ENCODE measurements around the gene CSTPP1. TPM values are rescaled to one million over a fixed set of nuclear protein-coding genes. Genes with fewer than 3 reads are reported as not detected.

CSTPP1 gene
- total and polyA plus RNA-seq, 2 of the 4 experiments (the other 2 are of a cell fraction), result 22.0 to 35.7 TPM

DNA sequence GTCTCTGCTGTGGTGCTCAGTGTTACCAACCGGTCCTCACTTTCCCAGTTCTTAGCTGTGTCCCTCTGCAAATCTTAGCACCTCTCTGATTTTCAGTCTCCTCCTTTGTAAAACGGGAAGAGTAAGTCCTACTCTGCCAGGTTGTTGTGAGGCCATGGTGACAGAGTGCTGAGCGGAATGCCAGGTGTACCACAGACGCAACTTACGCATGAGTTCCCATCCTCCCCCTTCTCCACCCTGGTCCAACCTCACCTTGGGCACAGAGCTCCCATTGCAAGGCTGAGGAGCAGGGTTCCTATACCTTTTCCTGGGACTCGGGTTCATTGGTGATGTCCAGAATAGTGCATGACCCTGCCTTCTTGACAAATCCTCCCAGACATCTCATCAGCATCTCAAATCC, 270.9 kb downstream of the CSTPP1 start:
- Histone ChIP-seq H2BK5ac (ENCODE audit: low read depth, low read length, poor library complexity, severe bottlenecking) (no peak overlapping the region), H3K9me3 (ENCODE audit: control insufficient read depth, insufficient read depth, low read length) (no peaks in the 10 kb centered on the region), H2BK15ac (ENCODE audit: low read depth, low read length) (no peak overlapping the region), H3K4me3 (ENCODE audit: insufficient read depth, low read depth, low read length) (no peak overlapping the region), H4K20me1 (ENCODE audit: insufficient read depth, low read length) (no peaks in the 10 kb centered on the region), H3K4me2 (ENCODE audit: low read depth, low read length) (no peak overlapping the region), H3K9ac (ENCODE audit: low read depth, low read length) (no peak overlapping the region), H3K4ac (ENCODE audit: low read depth, low read length) (no peak overlapping the region), H4K5ac (ENCODE audit: low read depth, low read length) (no peak overlapping the region), H4K8ac (ENCODE audit: low read depth in 2 of 2, low read length in 2 of 2) (no peak overlapping the region), H3K14ac (replicated peaks; ENCODE audit: low read depth, low read length) (no peak overlapping the region), H4K91ac (ENCODE audit: insufficient read depth, low read depth, low read length) (no peak overlapping the region), H2AK5ac (ENCODE audit: low read depth, low read length) (no peak overlapping the region), H3K79me1 (ENCODE audit: low read depth in 1 of 2, low read length in 2 of 2) (no peaks in the 10 kb centered on the region), H3K36me3 (ENCODE audit: control insufficient read depth, insufficient read depth, low read length) (no peaks in the 10 kb centered on the region), H3K27ac (ENCODE audit: insufficient read depth, low read length) (no peak overlapping the region), H3K9me1 (ENCODE audit: insufficient read depth, low read length) (no peaks in the 10 kb centered on the region; the same call in 1 of the 2 replicates), H3K23ac (ENCODE audit: low read depth, low read length) (no peak overlapping the region), H2AFZ (replicated peaks; ENCODE audit: low read length, poor library complexity) (no peak overlapping the region), H3K27me3 (ENCODE audit: control insufficient read depth, insufficient read depth, low read length) (peaks cover 4% of the 10 kb centered on the region; the same call in 1 of the 2 replicates), H3K4me1 (ENCODE audit: control insufficient read depth, insufficient read depth, low read length) (no peaks in the 10 kb centered on the region; the same call in 1 of the 2 replicates), H2BK120ac (ENCODE audit: low read depth, low read length) (no peak overlapping the region), H2AK9ac (replicated peaks; ENCODE audit: low read depth, low read length, poor library complexity) (no peak overlapping the region), H2BK20ac (ENCODE audit: low read depth, low read length) (no peak overlapping the region), H3K56ac (ENCODE audit: extremely low read depth, insufficient read depth, low read length) (no peak overlapping the region), H3K18ac (ENCODE audit: low read depth, low read length) (no peak overlapping the region)
- dilution Hi-C loops (cut with HindIII; ENCODE audit: low sequenced_read_pairs, unreplicated experiment), result no loop called here
- POLR2A ChIA-PET (ENCODE audit: unreplicated experiment), result no interaction called here
- CTCF ChIA-PET, result no interaction called here
- WGBS, 2 experiments (ENCODE audit: extremely low coverage in 2 of 2, insufficient read length in 1 of 2), result 63% methylated on average over 1 of the region's 6 CpGs; no CpG with 5 or more reads in 1 of the 2 experiments
- TF ChIP-seq, protein P1, sequence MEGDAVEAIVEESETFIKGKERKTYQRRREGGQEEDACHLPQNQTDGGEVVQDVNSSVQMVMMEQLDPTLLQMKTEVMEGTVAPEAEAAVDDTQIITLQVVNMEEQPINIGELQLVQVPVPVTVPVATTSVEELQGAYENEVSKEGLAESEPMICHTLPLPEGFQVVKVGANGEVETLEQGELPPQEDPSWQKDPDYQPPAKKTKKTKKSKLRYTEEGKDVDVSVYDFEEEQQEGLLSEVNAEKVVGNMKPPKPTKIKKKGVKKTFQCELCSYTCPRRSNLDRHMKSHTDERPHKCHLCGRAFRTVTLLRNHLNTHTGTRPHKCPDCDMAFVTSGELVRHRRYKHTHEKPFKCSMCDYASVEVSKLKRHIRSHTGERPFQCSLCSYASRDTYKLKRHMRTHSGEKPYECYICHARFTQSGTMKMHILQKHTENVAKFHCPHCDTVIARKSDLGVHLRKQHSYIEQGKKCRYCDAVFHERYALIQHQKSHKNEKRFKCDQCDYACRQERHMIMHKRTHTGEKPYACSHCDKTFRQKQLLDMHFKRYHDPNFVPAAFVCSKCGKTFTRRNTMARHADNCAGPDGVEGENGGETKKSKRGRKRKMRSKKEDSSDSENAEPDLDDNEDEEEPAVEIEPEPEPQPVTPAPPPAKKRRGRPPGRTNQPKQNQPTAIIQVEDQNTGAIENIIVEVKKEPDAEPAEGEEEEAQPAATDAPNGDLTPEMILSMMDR (conservative IDR thresholded peaks at IDR 0.05; ENCODE audit: low read depth, low read length), result no peak
- no peak for TF ChIP-seq POLR2A (IDR thresholded peaks at IDR 0.05; ENCODE audit: low read depth, low read length)
- no peak for TF ChIP-seq CHD1 (IDR thresholded peaks at IDR 0.05; ENCODE audit: low read depth, low read length)
- TF ChIP-seq NFE2L2 (IDR thresholded peaks at IDR 0.05; ENCODE audit: low read depth, low read length), result no peak
- TF ChIP-seq, protein P2, sequence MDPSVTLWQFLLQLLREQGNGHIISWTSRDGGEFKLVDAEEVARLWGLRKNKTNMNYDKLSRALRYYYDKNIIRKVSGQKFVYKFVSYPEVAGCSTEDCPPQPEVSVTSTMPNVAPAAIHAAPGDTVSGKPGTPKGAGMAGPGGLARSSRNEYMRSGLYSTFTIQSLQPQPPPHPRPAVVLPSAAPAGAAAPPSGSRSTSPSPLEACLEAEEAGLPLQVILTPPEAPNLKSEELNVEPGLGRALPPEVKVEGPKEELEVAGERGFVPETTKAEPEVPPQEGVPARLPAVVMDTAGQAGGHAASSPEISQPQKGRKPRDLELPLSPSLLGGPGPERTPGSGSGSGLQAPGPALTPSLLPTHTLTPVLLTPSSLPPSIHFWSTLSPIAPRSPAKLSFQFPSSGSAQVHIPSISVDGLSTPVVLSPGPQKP (IDR thresholded peaks at IDR 0.05; ENCODE audit: borderline replicate concordance, low read depth, low read length), result no peak
- no peak for TF ChIP-seq FOS (IDR thresholded peaks at IDR 0.05; ENCODE audit: low read depth, low read length)
- TF ChIP-seq SMC3 (IDR thresholded peaks at IDR 0.05; ENCODE audit: low read depth, low read length), result no peak
- TF ChIP-seq, protein P3, sequence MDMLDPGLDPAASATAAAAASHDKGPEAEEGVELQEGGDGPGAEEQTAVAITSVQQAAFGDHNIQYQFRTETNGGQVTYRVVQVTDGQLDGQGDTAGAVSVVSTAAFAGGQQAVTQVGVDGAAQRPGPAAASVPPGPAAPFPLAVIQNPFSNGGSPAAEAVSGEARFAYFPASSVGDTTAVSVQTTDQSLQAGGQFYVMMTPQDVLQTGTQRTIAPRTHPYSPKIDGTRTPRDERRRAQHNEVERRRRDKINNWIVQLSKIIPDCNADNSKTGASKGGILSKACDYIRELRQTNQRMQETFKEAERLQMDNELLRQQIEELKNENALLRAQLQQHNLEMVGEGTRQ (IDR thresholded peaks at IDR 0.05; ENCODE audit: low read depth, low read length), result no peak
- TF ChIP-seq MAZ (IDR thresholded peaks at IDR 0.05; ENCODE audit: borderline replicate concordance, low read depth, low read length), result no peak
- no peak for TF ChIP-seq RCOR1 (IDR thresholded peaks at IDR 0.05; ENCODE audit: insufficient replicate concordance, low read length)
- TF ChIP-seq RAD21 (IDR thresholded peaks at IDR 0.05; ENCODE audit: low read length), result no peak
- no peak for TF ChIP-seq RFX5 (IDR thresholded peaks at IDR 0.05; ENCODE audit: low read depth, low read length)
- TF ChIP-seq BHLHE40 (IDR thresholded peaks at IDR 0.05; ENCODE audit: low read depth, low read length), result no peak
- TF ChIP-seq MAFK (IDR thresholded peaks at IDR 0.05; ENCODE audit: low read depth, low read length), result no peak
- TF ChIP-seq CEBPB (IDR thresholded peaks at IDR 0.05; ENCODE audit: low read depth, low read length), result no peak
- no peak for TF ChIP-seq MXI1 (IDR thresholded peaks at IDR 0.05; ENCODE audit: borderline replicate concordance, low read depth, low read length)
- DNase-seq, result no peak
- in situ Hi-C loops (cut with MboI; ENCODE audit: low sequenced_read_pairs), result no loop called here
- intact Hi-C loops (cut with micrococcal nuclease), result no loop called here
- no peak for ATAC-seq (ENCODE audit: low read depth)
- BruUV-seq (replicated peaks), result no TSS peak
